Embryonic facial prominence (tissue), 1 donor: Measurements from ENCODE around the gene KIAA0513.
"Not testable (repeated sequence)": the region's sequence is repeated elsewhere in the genome, so short reads cannot be mapped to it uniquely, and the experiment has no call there.

Experiments used
- DNase-seq: peaks from one replicate; pipeline ENCODE4 v3.0.0-alpha.2; 2016; ENCODE audit errors: extremely low spot score

Gene KIAA0513

DNA sequence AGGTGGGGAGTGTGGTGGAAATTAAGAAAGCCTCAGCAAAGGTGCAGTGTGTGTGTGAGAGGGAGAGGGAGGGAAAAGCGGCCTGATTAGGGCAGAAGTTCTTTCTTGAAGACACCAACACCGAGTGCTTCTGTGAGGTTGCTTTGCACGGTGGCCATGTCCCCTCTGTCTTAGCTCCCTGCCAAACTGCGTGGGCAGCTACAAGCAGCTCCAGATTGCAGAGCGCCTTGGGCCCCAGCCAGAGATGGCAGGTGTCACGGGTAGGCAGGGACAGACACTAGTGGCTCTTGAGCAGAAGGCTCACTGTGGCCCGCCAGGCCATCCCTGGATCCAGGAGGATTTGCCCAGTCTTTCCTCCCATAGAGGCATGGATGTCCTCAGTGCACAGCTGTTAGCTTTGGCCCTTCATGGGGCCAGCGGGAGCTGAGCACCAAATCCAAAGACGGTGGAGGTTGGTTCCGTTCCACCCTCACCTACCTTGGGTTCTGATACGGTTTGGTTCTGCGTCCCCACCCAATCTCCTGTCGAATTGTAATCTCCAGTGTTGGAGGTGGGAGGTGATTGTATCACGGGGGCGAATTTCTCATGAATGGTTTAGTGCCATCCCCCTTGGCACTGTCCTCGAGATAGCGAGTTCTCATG is 21.4 kb downstream of the KIAA0513 start:
- DNase-seq: no peak

DNA sequence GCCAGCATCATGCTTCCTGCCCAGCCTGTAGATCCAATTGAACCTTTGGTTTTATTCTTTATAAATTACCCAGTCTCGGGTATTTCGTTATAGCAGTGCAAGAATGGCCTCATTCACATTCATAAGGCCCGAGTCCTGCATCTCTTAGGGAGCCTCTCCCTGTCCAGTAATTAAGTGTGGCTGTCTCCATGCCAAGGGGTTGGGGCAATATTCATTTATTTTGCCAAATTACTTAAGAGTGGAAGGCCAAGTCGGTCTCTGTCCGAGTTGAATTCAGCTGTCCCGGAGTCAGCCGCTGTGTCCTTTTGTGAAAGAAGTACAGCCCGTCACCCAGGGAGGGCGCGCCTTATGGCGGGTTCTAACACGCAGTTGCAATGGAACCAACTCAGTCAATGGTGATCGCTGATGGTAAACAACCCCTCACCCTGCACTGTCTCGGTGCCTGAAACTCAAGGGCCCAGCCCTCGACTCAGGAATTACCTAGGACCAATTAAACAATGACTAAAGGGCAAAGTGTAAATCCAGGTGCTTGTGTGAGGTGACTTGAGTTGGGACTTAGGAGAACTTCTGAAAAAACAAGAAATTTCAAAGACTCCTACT is 22.2 kb downstream of the KIAA0513 start:
- DNase-seq: no peak

DNA sequence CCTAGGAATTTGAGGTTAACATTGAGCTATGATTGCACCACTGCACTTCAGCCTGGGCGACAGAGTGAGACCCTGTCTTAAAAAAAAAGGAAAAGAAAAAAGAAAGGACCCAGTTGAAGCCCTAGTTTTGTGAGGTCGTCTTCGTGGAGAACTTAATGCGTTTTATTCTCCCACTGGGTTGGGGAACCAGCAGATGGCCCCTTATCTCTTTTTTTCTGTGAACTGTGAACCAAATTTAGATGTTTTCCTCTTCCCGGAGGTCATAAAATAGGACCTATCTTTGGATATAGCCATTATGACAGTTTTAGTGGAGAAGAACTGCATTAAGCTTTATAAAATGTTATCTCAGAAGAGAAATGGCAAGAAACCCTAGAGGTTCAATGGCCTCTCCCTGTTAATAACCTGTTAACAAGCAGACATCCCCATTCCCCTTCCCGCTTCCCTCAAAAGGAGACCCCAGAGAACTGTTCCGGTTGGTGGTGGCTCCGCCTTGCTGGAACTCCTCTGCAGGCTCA is 23.5 kb downstream of the KIAA0513 start:
- DNase-seq: no peak

DNA sequence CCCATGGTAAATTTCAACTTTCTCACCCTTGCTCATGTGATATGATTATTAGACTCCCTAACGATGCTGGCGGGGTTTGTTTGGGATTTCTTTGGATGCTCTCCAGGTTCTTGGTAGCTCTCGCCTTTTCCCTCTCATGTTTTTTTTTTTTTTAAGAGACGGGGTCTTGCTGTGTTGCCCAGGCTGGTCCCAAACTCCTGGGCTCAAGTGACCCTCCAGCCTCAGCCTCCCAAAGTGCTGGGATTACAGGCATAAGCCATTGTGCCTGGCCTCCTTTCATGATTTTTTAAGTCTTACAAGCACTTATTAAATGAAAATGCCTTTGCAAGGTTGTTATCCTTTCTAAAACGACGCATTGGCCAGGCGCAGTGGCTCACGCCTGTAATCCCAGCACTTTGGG is 24.1 kb downstream of the KIAA0513 start:
- no peak for DNase-seq

DNA sequence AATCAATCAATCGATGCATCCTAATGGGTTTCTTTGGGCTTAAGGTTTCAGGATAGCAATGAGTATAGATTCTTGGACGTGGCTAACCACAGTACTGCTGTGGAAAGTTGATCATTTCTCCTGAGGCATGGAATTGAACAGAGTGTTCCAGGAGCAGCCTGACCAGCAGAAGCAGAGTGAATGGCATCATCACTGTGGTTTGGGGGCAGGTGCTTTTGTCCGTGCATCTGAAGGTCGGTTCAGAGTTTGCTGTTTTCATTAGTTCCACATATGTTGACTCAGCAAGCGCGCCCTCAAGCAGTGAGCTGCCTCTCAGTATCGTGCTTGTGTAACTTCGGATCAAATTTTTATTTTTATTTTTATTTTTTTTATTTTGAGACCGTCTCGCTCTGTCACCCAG is 24.9 kb downstream of the KIAA0513 start:
- no peak for DNase-seq

DNA sequence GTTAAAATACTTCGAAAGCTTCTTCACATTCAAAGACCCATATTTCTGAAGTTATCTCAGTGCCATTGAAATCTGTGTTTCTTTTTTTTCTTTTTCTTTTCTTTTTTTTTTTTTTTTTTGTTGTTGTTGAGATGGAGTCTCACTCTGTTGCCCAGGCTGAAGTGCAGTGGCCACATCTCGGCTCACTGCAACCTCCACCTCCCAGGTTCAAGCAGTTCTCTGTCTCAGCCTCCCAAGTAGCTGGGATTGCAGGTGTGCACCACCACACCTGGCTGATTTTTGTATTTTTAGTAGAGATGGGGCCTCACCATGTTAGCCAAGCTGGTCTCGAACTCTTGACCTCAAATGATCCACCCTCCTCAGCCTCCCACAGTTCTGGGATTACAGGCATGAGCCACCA is 26.7 kb downstream of the KIAA0513 start:
- DNase-seq: not testable (repeated sequence)

DNA sequence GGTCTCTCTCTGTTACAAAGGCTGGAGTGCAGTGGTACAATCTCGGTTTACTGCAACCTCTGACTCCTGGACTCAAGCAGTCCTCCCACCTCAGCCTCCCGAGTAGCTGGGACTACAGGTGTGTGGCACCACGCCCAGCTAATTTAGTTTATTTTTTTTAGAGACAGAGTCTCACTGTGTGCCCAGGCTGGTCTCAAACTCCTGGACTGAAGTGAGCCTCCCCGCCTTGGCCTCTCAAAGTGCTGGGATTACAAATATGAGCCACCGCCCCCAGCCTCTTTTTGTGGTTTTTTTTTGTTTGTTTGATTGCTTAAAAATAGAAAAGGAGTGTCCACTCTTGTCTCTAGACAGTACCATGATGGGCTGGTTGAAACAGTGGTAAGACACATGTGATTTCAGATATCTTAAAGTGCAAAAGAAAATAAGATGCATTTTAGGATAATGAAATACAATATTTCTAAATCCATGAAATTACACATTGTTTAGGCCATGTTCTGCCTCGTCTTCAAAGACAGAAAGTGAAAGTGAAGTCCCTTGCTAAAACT is 27.4 kb downstream of the KIAA0513 start:
- no peak for DNase-seq

DNA sequence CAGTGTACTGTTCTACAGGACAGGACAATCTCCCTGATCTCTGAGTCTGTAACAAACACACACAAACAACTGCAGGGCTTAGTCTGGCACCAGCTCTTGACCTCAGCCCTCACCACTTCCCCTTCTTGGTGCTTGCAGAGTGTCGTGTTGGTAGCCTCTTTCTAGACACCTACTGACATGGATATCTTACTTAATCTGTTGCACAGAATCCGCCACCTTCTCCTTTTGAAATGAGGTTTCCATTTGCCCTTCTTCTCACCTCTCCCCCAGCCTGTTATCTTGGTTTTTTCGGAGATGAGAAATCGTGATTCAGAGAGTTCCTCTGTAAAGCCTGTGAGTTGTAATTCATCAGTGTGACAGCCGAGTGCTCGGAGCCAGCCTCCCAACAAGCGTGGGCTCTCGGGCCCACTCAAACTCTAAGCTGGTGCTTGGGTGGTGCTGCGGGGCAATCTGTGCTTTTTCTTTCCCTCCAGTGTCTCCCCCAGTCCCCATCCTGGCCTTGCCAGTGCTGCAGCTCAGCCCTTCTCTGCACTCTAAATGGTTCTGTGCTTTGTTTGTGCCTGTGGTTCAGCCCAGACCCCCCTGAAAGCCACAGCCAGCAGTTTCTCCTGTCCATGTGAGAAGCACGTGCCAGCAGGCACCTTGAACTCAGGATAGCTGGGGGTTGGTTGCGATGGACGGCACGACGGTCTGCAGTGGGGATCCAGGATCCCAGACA is 28.1 kb downstream of the KIAA0513 start:
- no peak for DNase-seq

DNA sequence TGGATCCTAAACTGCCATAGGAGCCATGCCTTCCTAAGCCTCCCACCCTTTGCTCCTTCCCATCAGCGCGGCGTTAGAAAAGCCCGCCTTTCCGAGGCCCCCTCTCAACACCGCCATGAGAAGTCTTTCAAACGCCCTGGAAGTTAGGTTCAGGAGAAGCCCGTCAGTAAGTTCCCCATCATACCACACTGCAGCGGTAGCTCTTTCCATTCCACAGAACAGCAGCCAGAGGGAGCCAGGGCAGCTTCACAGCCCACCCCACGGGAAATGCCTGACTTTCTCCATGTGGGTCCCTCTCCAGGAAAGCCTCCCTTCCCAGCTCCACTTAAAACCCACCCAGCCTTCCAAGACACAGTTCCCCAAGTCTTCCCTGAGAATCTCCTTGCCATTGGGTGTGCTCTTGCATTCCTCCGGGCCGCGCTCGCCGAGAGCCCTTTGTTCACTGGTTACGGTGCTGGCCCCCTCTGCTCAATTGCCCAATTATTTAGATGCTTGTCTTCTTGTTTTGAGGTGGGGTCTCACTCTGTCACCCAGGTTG is 28.7 kb downstream of the KIAA0513 start:
- DNase-seq: no peak

DNA sequence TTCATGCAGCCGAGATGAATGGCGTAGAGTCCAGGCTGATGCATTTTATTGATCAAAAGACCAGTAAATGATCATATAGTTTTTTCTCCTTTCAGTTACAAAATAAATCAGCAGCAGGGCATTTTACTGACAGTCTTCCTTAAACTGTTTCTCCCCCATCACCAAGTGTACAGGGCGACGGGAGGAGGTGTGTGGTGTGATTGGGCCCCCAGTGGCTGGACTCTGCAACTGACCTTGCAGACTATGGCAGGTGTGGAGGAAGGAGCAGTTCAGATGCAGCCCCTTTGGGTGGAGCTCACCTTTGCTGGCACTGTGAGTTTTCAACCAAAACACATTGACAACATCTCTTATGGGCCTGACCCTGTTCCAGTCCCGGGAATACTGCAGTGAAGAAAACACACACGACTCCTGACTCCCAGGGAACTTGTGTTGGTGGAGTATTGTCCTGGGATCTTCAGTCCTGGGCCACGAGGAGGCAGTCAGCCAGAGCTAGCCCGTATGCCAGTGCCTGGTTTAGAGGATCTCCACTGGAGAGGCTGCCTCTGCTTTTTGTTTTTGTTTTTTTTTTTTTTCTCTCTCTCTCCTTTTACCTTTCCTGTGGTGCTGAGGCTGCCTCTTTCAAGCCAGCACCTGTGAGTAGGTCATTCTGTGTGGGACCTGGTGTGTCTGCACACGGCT is 29.8 kb downstream of the KIAA0513 start:
- DNase-seq: no peak

DNA sequence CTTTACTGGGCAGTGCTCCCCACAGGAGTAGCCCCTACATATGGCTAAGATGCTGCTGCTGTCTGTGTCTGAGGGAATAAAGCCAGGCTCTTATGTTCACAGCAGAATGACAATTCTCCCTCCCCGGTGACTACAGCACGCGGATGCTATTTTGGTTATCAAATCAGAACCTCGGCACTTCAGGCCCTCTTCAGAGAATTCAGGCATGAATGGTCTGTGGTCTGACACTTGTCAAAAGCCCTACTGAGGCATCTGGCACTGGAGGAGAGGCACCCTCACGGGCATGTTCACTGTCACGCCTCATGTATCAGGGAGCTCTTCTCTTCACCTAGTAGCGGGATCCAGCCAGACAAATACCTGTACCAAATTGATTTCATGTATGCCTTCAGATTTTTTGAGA is 30.4 kb downstream of the KIAA0513 start:
- DNase-seq: no peak

DNA sequence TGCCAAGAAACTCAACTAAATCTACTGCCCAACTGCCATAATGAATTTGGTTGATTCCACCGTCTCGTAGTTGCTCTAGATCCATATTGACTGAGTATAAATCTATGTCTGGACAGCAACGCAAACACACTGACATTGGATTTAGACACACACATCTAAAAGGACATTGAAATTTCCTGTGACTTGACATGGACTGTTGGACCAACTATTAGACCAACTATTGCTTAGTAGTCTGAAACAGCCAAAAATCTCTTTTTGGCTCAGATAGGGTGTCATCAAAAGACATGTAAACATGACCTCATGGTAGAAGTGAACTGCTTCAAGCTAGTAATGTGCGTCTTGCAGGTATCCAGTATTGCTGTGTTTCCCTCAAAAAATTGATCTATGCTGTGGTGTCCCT is 31.3 kb downstream of the KIAA0513 start:
- DNase-seq: no peak

DNA sequence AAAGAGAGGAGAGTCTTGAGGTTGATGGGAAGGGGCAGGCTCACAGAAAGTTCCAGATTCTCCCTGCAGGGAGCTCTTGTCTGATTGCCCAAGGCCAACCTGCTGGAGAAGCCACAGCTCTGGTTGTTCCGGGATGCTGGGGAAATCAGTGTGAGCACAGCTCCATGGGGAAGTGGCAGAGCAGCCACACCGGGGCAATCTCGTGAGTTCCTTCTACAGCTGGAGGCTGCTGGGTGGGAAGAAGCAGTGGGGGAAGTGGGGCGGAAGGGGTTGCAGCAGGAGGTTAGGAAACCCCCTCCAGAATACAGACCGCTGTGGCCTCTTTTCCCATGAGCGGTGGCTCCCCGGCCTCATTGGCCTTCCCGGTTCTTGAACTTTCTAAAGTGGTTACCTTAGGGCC is 34.0 kb downstream of the KIAA0513 start:
- DNase-seq: no peak

DNA sequence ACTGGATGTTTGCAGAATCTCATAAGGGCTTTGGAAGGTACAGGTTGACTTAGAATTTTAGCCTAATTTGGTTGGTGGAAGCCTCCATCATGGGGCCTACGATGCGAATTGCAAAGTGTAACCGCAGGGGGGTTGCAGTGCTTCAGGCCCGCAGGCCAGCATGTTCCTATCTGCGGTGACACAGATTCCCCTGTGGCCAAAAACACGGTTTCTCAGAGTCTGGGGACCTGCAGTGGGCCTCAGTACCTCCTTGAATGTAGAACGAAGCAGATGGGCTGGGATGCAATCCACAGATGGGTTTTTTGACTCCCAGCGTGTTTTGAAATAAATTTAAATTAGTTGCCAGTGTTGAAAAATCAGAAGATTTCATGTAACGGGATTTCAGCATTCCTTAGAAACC is 34.7 kb downstream of the KIAA0513 start:
- no peak for DNase-seq

DNA sequence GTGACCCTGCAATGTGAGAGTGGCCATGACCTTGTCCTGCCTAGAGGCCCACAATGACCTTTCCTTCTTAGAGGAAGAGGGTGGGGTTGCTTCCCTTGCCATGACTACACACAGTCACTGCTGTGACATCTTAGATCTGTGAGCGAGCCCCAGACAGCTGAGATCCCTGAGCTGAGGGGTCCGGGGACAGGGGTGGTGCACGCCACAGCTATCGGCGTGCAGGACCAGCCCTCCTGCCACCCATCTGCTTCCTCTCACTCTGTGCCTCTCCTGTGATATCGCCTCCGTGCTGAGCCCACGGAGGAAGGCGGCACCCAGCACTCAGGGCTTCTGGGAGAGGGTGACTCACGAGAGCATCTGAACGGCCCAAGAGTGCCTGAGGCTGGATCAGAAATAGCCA is 35.2 kb downstream of the KIAA0513 start:
- DNase-seq: no peak

DNA sequence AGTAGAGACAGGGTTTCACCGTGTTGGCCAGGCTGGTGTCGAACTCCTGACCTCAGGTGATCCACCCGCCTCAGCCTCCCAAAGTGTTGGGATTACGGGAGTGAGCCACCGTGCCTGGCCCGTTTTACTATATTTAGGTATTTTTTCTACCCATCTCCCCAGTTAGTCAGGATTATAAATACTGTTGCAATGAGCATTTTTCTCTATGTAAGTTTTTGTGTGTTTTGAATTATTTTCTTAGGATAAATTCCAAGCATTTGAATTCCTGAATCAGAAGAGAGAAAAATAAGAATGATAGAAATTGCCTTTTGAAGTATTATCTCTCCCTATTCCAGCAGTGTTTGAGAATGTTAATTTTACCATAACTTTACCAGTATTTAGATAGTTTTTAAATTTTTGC is 36.6 kb downstream of the KIAA0513 start:
- DNase-seq: no peak

DNA sequence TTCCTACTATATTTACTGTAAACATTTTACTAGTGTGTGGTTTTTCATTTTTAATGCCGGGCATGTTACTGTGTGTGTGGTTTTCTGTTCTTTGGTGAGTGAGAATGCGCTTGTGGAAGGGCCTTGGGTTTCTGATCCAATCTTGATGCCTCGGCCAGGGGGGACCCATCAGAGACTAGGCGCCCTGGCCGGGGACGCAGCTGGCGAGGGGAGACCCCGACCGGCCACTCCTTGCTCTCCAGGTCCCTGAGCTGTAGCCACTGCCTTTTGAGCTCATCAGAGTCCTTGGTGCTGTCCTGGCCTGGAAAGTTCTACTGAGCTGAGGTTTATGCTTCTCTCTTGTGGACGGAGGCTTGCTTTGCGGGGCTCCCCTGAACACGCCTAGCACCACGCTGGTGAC is 37.5 kb downstream of the KIAA0513 start:
- no peak for DNase-seq

DNA sequence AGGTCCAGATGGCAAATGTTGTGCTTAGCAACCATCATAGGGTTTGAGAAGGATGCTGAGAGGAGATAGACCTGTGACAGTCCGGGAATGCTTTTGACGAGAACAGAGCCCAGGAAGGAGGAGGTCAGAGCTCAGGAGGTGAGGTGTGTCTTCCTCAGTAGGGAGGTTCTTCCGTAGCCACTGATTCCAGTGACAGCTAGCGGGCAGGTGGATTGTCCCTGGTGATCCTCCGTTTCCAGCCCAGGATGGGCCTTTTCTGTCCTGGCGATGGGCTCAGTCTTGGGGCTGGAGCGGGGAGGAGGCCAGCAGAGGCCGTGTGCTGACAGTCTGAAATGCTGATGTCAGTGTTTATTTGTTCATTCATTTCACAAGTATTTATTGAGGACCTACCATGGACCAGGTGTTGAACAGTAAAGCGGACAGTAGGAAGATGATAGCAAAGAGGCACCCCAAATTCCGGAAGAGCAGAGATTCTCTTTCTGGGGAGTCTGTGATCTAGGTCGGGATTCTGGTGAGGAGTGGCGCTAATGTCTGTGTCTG is 38.8 kb downstream of the KIAA0513 start:
- no peak for DNase-seq

DNA sequence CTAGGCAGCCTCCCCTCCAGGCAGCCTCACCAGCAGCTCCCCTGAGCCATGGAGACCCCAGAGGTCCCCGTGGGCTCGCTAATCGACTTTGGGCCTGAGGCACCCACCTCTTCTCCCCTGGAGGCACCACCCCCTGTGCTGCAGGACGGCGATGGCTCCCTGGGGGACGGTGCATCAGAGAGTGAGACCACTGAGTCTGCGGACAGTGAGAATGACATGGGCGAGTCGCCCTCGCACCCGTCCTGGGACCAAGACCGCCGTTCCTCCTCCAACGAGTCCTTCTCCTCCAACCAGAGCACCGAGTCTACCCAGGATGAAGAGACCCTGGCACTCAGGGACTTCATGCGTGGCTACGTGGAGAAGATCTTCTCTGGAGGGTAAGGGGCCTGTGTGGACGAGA is 39.4 kb downstream of the KIAA0513 start:
- DNase-seq: no peak

DNA sequence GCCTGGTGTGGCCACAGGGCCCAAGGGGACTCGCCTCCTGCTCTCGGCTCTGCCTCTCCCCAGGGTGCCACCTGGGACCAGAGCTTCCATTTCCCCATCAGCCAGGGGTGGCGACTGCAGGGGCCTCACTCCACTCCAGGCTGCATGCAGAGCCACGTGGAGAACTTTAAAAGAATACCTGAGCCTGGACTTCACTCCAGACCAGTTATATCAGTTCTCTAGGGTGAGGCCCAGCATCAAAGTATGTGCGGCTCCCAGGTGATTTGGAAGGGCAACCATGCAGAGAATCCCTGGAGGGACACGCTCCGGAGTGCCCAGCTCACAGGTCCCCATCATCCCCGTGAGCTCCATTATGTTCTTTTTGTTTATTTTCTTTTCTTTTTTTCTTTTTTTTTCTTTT is 39.8 kb downstream of the KIAA0513 start:
- no peak for DNase-seq

DNA sequence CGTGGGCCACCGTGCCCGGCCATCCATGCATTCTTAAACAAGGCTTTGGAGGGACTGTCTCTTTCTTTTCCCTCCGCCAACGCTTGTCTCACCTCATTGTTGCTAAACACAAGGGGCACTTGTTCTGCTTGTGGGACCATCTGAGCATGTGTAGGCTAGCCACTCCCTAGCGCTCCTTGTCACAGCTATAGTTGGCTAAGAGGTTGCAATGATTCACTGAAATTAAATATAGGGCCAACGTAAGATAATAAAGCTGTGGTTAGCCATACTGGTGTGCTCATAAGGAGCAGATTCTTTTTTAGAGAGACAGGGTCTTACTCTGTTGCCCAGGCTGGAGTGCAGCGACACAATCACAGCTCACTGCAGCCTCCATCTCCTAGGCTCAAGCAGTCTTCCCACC is 41.2 kb downstream of the KIAA0513 start:
- no peak for DNase-seq

DNA sequence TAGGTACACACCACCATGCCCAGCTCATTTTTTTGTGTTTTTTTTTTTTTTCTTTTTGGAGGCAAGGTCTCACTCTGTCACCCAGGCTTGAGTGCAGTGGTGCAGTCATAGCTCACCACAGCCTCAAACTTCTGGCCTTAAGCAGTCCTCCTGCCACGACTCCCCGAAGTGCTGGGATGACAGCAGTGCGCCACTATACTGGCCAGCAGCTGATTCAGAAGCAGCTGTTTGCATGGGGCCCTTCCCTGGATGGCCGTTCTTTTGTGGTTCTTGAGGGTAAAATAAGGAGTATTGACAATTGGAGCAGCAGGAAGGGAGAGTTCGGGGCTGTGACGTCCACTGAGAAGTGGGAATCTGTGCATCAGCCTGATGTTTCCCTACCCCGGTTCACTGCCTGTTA is 41.6 kb downstream of the KIAA0513 start:
- no peak for DNase-seq
